Heart left ventricle (tissue), 16 donors: Measurements from ENCODE around the gene TTC24. TPM values are rescaled to one million over a fixed set of nuclear protein-coding genes. Genes with fewer than 3 reads are reported as not detected.

Experiments used
- ATAC-seq, 4 donors: fragments of 200-7000 bp; cut with Tn5 transposase; one replicate each; pipeline ENCODE4 v1.9.1; 2020 to 2022; ENCODE audit warnings: moderate library complexity in 4 of 4, mild to moderate bottlenecking in 3 of 4, moderate number of reproducible peaks in 1 of 4
- DNase-seq, 5 donors: peaks; one replicate each; pipeline ENCODE4 v3.0.0-alpha.2; 2020
- H3K27ac ChIP-seq, 12 donors: fragments of 200-600 bp; sonication (generic) in 4 of 12; one replicate each; pipeline versions ENCODE4 v1.5.0 to v1.8.0; 2016 to 2022; ENCODE audit warnings: mild to moderate bottlenecking in 2 of 12
- H3K27me3 ChIP-seq, 9 donors: fragments of 200-600 bp; sonication (generic) in 2 of 9; one replicate each; pipeline versions ENCODE4 v1.5.1 to v1.8.0; 2016 to 2022; ENCODE audit warnings: mild to moderate bottlenecking in 3 of 9
- H3K36me3 ChIP-seq, 9 donors: fragments of 200-600 bp; sonication (generic) in 2 of 9; one replicate each; pipeline versions ENCODE4 v1.5.0 to v1.8.0; 2018 to 2022; ENCODE audit warnings: mild to moderate bottlenecking in 2 of 9
- H3K4me1 ChIP-seq, 12 donors: fragments of 200-600 bp; sonication (generic) in 4 of 12; one replicate each; pipeline versions ENCODE4 v1.5.0 to v1.8.0; 2016 to 2022; ENCODE audit warnings: mild to moderate bottlenecking in 3 of 12
- H3K4me3 ChIP-seq, 12 donors: fragments of 200-600 bp; sonication (generic) in 4 of 12; one replicate each; pipeline versions ENCODE4 v1.5.0 to v1.8.0; 2017 to 2022; ENCODE audit warnings: mild to moderate bottlenecking in 9 of 12, moderate library complexity in 4 of 12
- H3K9me3 ChIP-seq, 12 donors: fragments of 200-600 bp; sonication (generic) in 4 of 12; one replicate each; pipeline versions ENCODE4 v1.5.0 to v1.8.0; 2016 to 2022; ENCODE audit warnings: mild to moderate bottlenecking in 1 of 12
- POLR2A ChIP-seq, 2 donors: fragments of 450-650 bp; IDR thresholded peaks; one replicate each; pipeline ENCODE4 v1.6.1; 2017; ENCODE audit warnings: antibody characterized with exemption in 2 of 2, mild to moderate bottlenecking in 2 of 2, moderate library complexity in 2 of 2
- WGBS, 4 donors: extraction: QIAGEN DNeasy Blood & Tissue Kit in 2 of 4; methylation state at CpG; one replicate each; pipeline versions ENCODE4 v1.1.5 to v1.1.7; 2013 to 2018; 5-methylcytosine and 5-hydroxymethylcytosine counted together
- intact Hi-C, 10 donors: fragments of 100-400 bp; cut with DNase I; formaldehyde crosslinking; loops; one replicate each; pipeline versions ENCODE4 v1.11.1 to v1.14.2; 2022
- polyA plus RNA-seq, 2 donors: library from polyadenylated mRNA; stranded (reverse); fragments of 200-250 nt; gene quantifications; one replicate each; pipeline ENCODE4 v1.2.3, GENCODE V29; 2013
- total RNA-seq, 9 donors: library from RNA; depleted of rRNA in 2 of 9; stranded (reverse); fragments of >200 nt in 2 of 9; fragmentation: NEBNext Ultra II Directional in 3 of 9; extraction: Animal tissue kit (Norgen Biotek cat#: 25700) in 3 of 9; gene quantifications; one replicate each; pipeline versions ENCODE4 v1.1.0 to v1.2.4, GENCODE V29; 2016 to 2023
- TF ChIP-seq, protein P1 (sequence below), 12 donors: fragments of 200-600 bp; sonication (generic) in 4 of 12; IDR thresholded peaks; one replicate each; pipeline versions ENCODE4 v1.5.0 to v1.8.0; 2018 to 2022; ENCODE audit warnings: antibody characterized with exemption in 12 of 12, mild to moderate bottlenecking in 5 of 12
- donor health status: ischemic (EF 13 %, LVEDD 7.1; RV severe dilation, severe dysfunction).
- donor health status: healthy with polysubstance abuse.
- donor health status: DM: no; HTN: yes; CAD: no.
- donor health status: DM: no; HTN: no; CAD: no.
- donor health status: ischemic (EF 25% LVEDD 6.9; RV normal size, moderate dysfunction).
- donor health status: ischemic (EF 25% LVEDD 5.7; RV mildly dilated, moderate dysfunction).
- donor health status: healthy.
- donor health status: DM: yes; HTN: yes; CAD: no.
- donor health status: ischemic (EF 35%, LVEDD 5.7; RV mildly dilated, moderate dysfunction).
- donor health status: nonischemic (EF 11% LVEDD 7.7; RV severe dilation, severe dysfunction).
- donor health status: DM: yes; HTN: yes; CAD: no.
- donor health status: PGD.
- donor health status: ischemic (EF 29% LVEDD 5.4; RV normal size, mild dysfunction).
- donor health status: nonischemic (EF 23%, LVEDD 6.1; RV moderate dilation, normal function).

TTC24 gene
- total and polyA plus RNA-seq, 11 donors = 0.19 TPM; not detected in 10

DNA sequence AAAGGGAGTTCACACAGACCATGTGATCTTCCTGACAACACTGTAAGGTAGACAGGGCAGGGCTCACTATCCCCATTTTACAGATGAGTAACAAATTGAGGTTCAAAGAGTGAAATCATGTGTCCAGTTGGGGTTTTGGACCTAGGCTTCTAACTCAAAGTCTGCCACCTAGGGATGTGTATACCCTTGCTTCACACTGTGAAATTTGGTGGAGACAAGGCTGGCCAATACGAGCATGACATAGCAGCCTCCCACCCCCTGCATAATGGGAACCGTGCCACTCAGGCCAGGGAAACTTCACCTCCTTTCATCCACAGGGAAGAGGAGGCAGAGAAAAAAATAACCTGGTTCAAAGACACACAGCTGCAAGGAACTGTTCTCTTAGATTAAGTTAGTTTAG lies 14.0 kb upstream of the TTC24 start:
- DNase-seq (no peak), ATAC-seq (no peak)
- H3K27ac ChIP-seq = no peak overlapping the region
- intact Hi-C loops = loop anchor here in 3 of 10 donors (5.0 to 10.0 kb wide), 3 partner anchors 38 to 51 kb away; no protein-coding TSS in a partner anchor
- no peak for TF ChIP-seq POLR2A (IDR thresholded peaks at IDR 0.05)
- TF ChIP-seq, protein P1, sequence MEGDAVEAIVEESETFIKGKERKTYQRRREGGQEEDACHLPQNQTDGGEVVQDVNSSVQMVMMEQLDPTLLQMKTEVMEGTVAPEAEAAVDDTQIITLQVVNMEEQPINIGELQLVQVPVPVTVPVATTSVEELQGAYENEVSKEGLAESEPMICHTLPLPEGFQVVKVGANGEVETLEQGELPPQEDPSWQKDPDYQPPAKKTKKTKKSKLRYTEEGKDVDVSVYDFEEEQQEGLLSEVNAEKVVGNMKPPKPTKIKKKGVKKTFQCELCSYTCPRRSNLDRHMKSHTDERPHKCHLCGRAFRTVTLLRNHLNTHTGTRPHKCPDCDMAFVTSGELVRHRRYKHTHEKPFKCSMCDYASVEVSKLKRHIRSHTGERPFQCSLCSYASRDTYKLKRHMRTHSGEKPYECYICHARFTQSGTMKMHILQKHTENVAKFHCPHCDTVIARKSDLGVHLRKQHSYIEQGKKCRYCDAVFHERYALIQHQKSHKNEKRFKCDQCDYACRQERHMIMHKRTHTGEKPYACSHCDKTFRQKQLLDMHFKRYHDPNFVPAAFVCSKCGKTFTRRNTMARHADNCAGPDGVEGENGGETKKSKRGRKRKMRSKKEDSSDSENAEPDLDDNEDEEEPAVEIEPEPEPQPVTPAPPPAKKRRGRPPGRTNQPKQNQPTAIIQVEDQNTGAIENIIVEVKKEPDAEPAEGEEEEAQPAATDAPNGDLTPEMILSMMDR (IDR thresholded peaks at IDR 0.05) = no peak
- no peaks in the 10 kb centered on the region for H3K9me3 ChIP-seq
- no peaks in the 10 kb centered on the region for H3K27me3 ChIP-seq
- H3K4me1 ChIP-seq = peaks cover 0 to 4% (median 0%) of the 10 kb centered on the region in 12 donors
- no peak overlapping the region for H3K4me3 ChIP-seq
- WGBS, 4 donors = 92 to 100% (median 94%) methylated on average over 2 of the region's 2 CpGs
- no peaks in the 10 kb centered on the region for H3K36me3 ChIP-seq

DNA sequence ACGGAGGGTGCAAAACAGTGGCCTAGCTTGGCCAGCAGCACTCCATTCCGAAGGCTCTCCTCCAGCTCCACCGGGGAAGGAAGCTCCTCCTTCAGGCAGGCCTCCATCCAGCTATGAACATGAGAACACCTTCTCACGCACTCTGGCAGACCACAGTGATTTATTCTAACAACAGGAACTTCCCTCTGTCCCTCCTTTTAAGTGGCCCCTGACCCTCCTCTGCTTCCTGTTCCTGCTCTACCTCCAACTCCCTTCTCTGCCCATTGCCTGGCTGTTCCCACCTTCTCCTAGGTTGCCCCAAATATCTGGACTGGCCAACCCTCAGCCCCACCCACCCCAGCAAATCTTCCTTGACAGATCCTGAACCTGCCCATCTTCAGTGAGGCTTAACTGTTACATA lies 13.1 kb upstream of the TTC24 start:
- no peak for DNase-seq
- Histone ChIP-seq H3K27ac (no peak overlapping the region), H3K9me3 (no peaks in the 10 kb centered on the region), H3K27me3 (no peaks in the 10 kb centered on the region), H3K4me3 (no peak overlapping the region), H3K4me1 (peaks cover 0 to 8% (median 0%) of the 10 kb centered on the region in 12 donors), H3K36me3 (no peaks in the 10 kb centered on the region)
- intact Hi-C loops = loop anchor here in 3 of 10 donors (5.0 to 10.0 kb wide), 3 partner anchors 39 to 52 kb away; no protein-coding TSS in a partner anchor
- ATAC-seq = no peak
- 86 to 93% (median 92%) methylated on average over 4 of the region's 4 CpGs for WGBS, 4 donors
- TF ChIP-seq POLR2A (IDR thresholded peaks at IDR 0.05) = no peak
- TF ChIP-seq, protein P1 (IDR thresholded peaks at IDR 0.05) = no peak

DNA sequence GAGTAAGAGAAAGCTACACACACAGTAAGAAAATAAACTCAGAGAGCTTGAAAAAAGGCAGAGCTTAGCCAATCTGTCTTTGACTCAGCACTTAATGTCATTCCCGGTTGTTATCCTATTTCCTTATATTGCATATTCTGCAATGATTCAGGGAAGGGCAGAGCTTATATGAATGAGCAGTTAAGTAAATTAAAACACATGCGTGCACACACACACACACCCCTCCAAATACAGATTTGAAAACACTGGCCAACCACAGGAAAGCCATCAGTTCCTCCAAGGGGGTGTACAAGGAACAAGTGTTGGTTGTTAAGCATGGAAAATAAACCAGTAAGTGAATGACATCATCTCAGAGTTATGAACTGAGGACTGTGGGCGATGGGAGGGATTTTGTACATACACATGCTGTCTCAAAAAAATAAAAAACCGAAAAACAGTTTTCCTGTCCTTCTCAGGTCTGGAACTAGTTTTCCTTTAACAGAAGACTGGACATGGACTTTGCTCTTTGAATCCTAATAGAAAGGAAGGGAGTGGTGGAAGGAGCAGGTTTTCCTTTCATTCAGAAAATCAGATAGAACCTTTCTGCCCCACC lies 8.2 kb upstream of the TTC24 start:
- no peak for TF ChIP-seq POLR2A (IDR thresholded peaks at IDR 0.05)
- TF ChIP-seq, protein P1 (IDR thresholded peaks at IDR 0.05) = no peak
- H3K4me1 ChIP-seq = peaks cover 0 to 22% (median 10%) of the 10 kb centered on the region in 12 donors
- H3K4me3 ChIP-seq = peak overlapping the region in 2 of 12 donors; percentile 47 to 63
- ATAC-seq = peak in 2 of 4 donors; percentile 12 to 31
- intact Hi-C loops = no loop called here
- no peak for DNase-seq
- 15 to 22% (median 17%) methylated on average over 4 of the region's 4 CpGs for WGBS, 4 donors
- no peak overlapping the region for H3K27ac ChIP-seq
- H3K36me3 ChIP-seq = no peaks in the 10 kb centered on the region
- H3K9me3 ChIP-seq = no peaks in the 10 kb centered on the region
- peaks cover 0 to 2% (median 0%) of the 10 kb centered on the region in 9 donors for H3K27me3 ChIP-seq

DNA sequence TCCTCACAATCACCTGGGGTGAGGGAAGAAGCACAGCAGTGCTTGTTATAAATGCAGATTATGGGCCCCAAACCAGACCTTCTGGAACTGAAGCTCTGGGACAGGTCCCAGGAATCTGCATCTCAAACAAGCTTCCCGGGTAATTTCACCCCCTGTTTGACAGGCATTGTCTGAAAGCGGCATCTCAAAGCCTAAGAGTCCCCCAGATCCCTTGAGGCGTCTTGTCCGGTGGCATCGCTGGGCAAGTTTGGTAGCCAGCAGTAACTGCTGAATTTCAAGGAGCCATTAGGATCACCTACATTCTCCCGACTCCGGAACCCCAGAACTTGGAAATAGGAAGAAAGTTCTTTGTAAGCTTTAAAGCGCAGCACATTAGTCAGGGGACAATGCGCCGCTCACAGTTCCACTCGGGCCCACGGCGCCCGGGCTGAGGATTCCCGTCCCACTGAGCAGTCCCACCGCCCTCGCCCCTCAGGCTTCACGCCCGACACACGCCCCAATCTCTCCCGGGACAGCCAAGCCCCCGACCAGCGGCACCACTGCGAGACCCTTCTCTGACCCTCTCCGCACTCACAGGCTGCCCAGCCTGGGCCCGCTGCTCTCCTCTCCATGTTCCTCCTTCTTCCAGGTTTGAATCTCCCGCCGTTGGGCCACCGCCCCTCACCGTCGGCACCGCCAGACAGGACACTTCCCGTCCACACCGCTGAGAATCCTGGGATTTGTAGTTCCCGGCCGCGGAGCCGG lies 7.4 kb upstream of the TTC24 start, which contains the start of gene IQGAP3:
Gene IQGAP3 (minus strand): TSS at position 647 of the 744 bp plus-strand sequence. CDS start 36 bp downstream, at position 611.
- Histone ChIP-seq H3K4me3 (peak within 1 kb of the TSS in 11 of 12 donors; percentile 29 to 63 (median 46)), H3K4me1 (peaks cover 0 to 22% (median 10%) of the 10 kb centered on the region in 12 donors), H3K36me3 (no peaks in the 10 kb centered on the region), H3K9me3 (no peaks in the 10 kb centered on the region), H3K27ac (no peak within 1 kb of the TSS), H3K27me3 (peaks cover 0 to 2% (median 0%) of the 10 kb centered on the region in 9 donors)
- WGBS, 4 donors = 0 to 1% (median 1%) methylated on average over 37 to 38 of the region's 38 CpGs
- DNase-seq = peak; percentile 86 to 89 (median 87)
- intact Hi-C loops = no loop called here
- ATAC-seq = peak; percentile 87 to 96 (median 96)
- TF ChIP-seq, protein P1 (IDR thresholded peaks at IDR 0.05) = no peak
- TF ChIP-seq POLR2A (IDR thresholded peaks at IDR 0.05) = no peak
